K562 (cell line): ENCODE measurements around the gene RELA. TPM values are rescaled to one million over a fixed set of nuclear protein-coding genes. Genes with fewer than 3 reads are reported as not detected.

Source experiments
- ARHGAP35 ChIP-seq: fragments of 450-650 bp; IDR thresholded peaks from 2 replicates; pipeline ENCODE4 v1.6.1; 2018; ENCODE audit not compliant: partially characterized antibody
- ARID3A ChIP-seq: IDR thresholded peaks from 2 replicates; pipeline ENCODE4 v1.6.1; 2012; ENCODE audit warnings: low read depth, low read length, improper control_type of control experiment, borderline replicate concordance
- ATF4 ChIP-seq: fragments of 450-650 bp; formaldehyde crosslinking; IDR thresholded peaks from 2 replicates; pipeline ENCODE4 v1.4.0; 2022; ENCODE audit warnings: mild to moderate bottlenecking, moderate library complexity
- CCAR2 ChIP-seq: fragments of 200-400 bp; formaldehyde crosslinking; IDR thresholded peaks from 2 replicates; pipeline ENCODE4 v1.6.1; 2017; ENCODE audit warnings: mild to moderate bottlenecking, low read depth, low read length
- CHCHD3 ChIP-seq: fragments of 250-450 bp; sonication (Bioruptor Pico); IDR thresholded peaks from 2 replicates; pipeline ENCODE4 v2.1.2; 2022; ENCODE audit warnings: mild to moderate bottlenecking
- CREBBP ChIP-seq: IDR thresholded peaks from one replicate; pipeline ENCODE4 v1.6.1; 2012; ENCODE audit warnings: low read depth, mild to moderate bottlenecking, control low read depth, inconsistent platforms, low read length
- E2F5 ChIP-seq: sonication (generic); formaldehyde crosslinking; IDR thresholded peaks from 2 replicates; pipeline ENCODE4 v1.8.0; 2022; ENCODE audit warnings: mild to moderate bottlenecking, missing genetic modification reagents
- GTF2E2 ChIP-seq: fragments of 200-800 bp; sonication (Bioruptor generic); IDR thresholded peaks from 2 replicates; pipeline ENCODE4 v1.6.1; 2016; ENCODE audit warnings: missing genetic modification characterization, missing compliant biosample characterization
- HNRNPUL1 ChIP-seq: fragments of 200-400 bp; formaldehyde crosslinking; IDR thresholded peaks from 2 replicates; pipeline ENCODE4 v1.6.1; 2017; ENCODE audit warnings: low read length
- MCM7 ChIP-seq, 2 experiments: fragments of 450-650 bp; IDR thresholded peaks; 2 replicates each; pipeline ENCODE4 v1.6.1; 2016 to 2018
- NR1H2 ChIP-seq: sonication (generic); formaldehyde crosslinking; IDR thresholded peaks from 2 replicates; pipeline ENCODE4 v1.4.0; 2020; ENCODE audit warnings: mild to moderate bottlenecking, missing genetic modification reagents
- RFX5 ChIP-seq: IDR thresholded peaks from 2 replicates; pipeline ENCODE4 v1.6.1; 2011; ENCODE audit warnings: low read depth, mild to moderate bottlenecking, improper control_type of control experiment, low read length
- TCF7L2 ChIP-seq: fragments of 150-350 bp; IDR thresholded peaks from 2 replicates; pipeline ENCODE4 v1.6.1; 2016; ENCODE audit warnings: low read depth, mild to moderate bottlenecking, low read length, moderate library complexity
- THRB ChIP-seq: fragments of 450-650 bp; formaldehyde crosslinking; conservative IDR thresholded peaks from 2 replicates; pipeline ENCODE4 v1.4.0; 2022; ENCODE audit warnings: mild to moderate bottlenecking, missing genetic modification characterization
- ZBTB9 ChIP-seq: fragments of 450-650 bp; formaldehyde crosslinking; IDR thresholded peaks from 2 replicates; pipeline ENCODE4 v1.4.0; 2020; ENCODE audit warnings: mild to moderate bottlenecking, moderate library complexity
- ZEB2 ChIP-seq: fragments of 450-650 bp; IDR thresholded peaks from 2 replicates; pipeline ENCODE4 v1.6.1; 2016
- ZNF146 ChIP-seq: IDR thresholded peaks from one replicate; pipeline ENCODE4 v1.6.1; 2018; ENCODE audit warnings: missing compliant biosample characterization; ENCODE audit not compliant: unreplicated experiment
- ZNF592 ChIP-seq: fragments of 450-650 bp; IDR thresholded peaks from 2 replicates; pipeline ENCODE4 v1.6.1; 2017; ENCODE audit warnings: antibody characterized with exemption, mild to moderate bottlenecking
- polyA plus RNA-seq, 8 experiments: library from polyadenylated mRNA; depleted of rRNA in 4 of 8; stranded (reverse) in 5 of 8; unstranded in 3 of 8; fragments of >200 nt; fragmentation: Nextera tagmentation in 2 of 8; fragmentation: Illumina TruSeq in 1 of 8; extraction: Ambion mirVana in 2 of 8; extraction: Trizol in 1 of 8; gene quantifications; 2 replicates each; pipeline versions ENCODE4 v1.2.1 to v1.2.3, GENCODE V29; 2011 to 2014; ENCODE audit warnings: inconsistent platforms in 1 of 8, missing spikeins in 1 of 8
- total RNA-seq, 7 experiments: library from RNA; depleted of rRNA in 6 of 7; stranded (reverse); fragments of >200 nt in 6 of 7; fragmentation: Illumina TruSeq in 2 of 7; extraction: Trizol in 2 of 7; gene quantifications; 2 replicates each; pipeline versions ENCODE4 v1.2.1 to v1.2.3, GENCODE V29; 2011 to 2021; ENCODE audit warnings: low replicate concordance in 1 of 7

The RELA gene
- total and polyA plus RNA-seq, 9 of the 15 experiments (the other 6 are each of a cell fraction or from before 2014, with no cell fraction given): 6.0 to 67.4 (median 20.6) TPM

- TF ChIP-seq ZBTB9 (CRISPR knock-in tag): peak; percentile 80; the same call in 1 of the 2 replicates
- TF ChIP-seq MCM7 (IDR thresholded peaks at IDR 0.05): no peak
- no peak for TF ChIP-seq ZEB2
- no peak for TF ChIP-seq ZNF592
- no peak for TF ChIP-seq GTF2E2 (tag)
- TF ChIP-seq CREBBP: no peak
- no peak for TF ChIP-seq ATF4
- no peak for TF ChIP-seq ZNF146 (CRISPR knock-in tag)
- TF ChIP-seq E2F5 (CRISPR knock-in tag): no peak
- TF ChIP-seq ARID3A: no peak
- TF ChIP-seq ARHGAP35: no peak
- no peak for TF ChIP-seq CHCHD3 (CRISPR knock-in tag)
- no peak for TF ChIP-seq THRB (CRISPR knock-in tag)
- no peak for TF ChIP-seq RFX5
- no peak for TF ChIP-seq NR1H2
- TF ChIP-seq CCAR2: no peak
- TF ChIP-seq HNRNPUL1: no peak
- no peak for TF ChIP-seq TCF7L2
Observed at GRCh38 chr11:65615229-65615949, 47.3 kb downstream of the RELA start, which contains the start of gene PCNX3 (continued).
